K562 treated with DMSO at 1 percent for 48 hours (cell line): Measurements from ENCODE around the gene ZWINT. TPM values are rescaled to one million over a fixed set of nuclear protein-coding genes. Genes with fewer than 3 reads are reported as not detected.

Experiments
- total RNA-seq: library from RNA; unstranded; fragments of 300-600 nt; gene quantifications from 2 replicates; pipeline ENCODE4 v1.2.3, GENCODE V29; 2022; ENCODE audit warnings: low replicate concordance; ENCODE audit errors: extremely low read depth

Gene ZWINT, protein sequence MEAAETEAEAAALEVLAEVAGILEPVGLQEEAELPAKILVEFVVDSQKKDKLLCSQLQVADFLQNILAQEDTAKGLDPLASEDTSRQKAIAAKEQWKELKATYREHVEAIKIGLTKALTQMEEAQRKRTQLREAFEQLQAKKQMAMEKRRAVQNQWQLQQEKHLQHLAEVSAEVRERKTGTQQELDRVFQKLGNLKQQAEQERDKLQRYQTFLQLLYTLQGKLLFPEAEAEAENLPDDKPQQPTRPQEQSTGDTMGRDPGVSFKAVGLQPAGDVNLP
- not detected in 2 replicates for total RNA-seq

GRCh38 chr10:56360967-56361612, at the start of gene ZWINT:
Gene ZWINT (minus strand): TSS chr10:56361259. CDS start chr10:56361236, 23 bp downstream.

